GM19025 (cell line): ENCODE measurements around the gene OGA.
"Not testable (repeated sequence)": the region's sequence is repeated elsewhere in the genome, so short reads cannot be mapped to it uniquely, and the experiment has no call there.

Experiments
- ATAC-seq: cut with Tn5 transposase; IDR thresholded peaks from one replicate; pipeline ENCODE4 v1.9.1; 2021; ENCODE audit warnings: mild to moderate bottlenecking, low read depth, moderate library complexity; ENCODE audit not compliant: unreplicated experiment

OGA gene

GRCh38 chr10:101812606-101813005 lies 5.6 kb downstream of the OGA start:
- no peak for ATAC-seq

GRCh38 chr10:101807158-101807557 lies 11.1 kb downstream of the OGA start:
- ATAC-seq, result no peak

GRCh38 chr10:101803511-101803910 lies 14.7 kb downstream of the OGA start:
- ATAC-seq, result no peak

GRCh38 chr10:101797403-101798059 lies 20.7 kb downstream of the OGA start:
- ATAC-seq, result no peak

- ATAC-seq, result no peak
These were observed 24.7 kb downstream of the OGA start for GRCh38 chr10:101793526-101793925.

- no peak for ATAC-seq
These were observed 28.6 kb downstream of the OGA start for GRCh38 chr10:101789686-101790085.

GRCh38 chr10:101789231-101789630 lies 29.0 kb downstream of the OGA start:
- ATAC-seq, result not testable (repeated sequence)

- no peak for ATAC-seq
These were observed 32.4 kb downstream of the OGA start for GRCh38 chr10:101785801-101786200.

- no peak for ATAC-seq
These were observed 33.7 kb downstream of the OGA start for GRCh38 chr10:101784558-101784957.

GRCh38 chr10:101783736-101784118 lies 34.5 kb downstream of the OGA start:
- no peak for ATAC-seq

- ATAC-seq, result no peak
These were observed 35.2 kb downstream of the OGA start, which contains the start of gene NPM3 for GRCh38 chr10:101782811-101783735. TSS of gene NPM3 (minus strand) at chr10:101783446. CDS start at chr10:101783390, 56 bp downstream.

- no peak for ATAC-seq
These were observed 36.0 kb downstream of the OGA start for GRCh38 chr10:101781984-101782810.

GRCh38 chr10:101781655-101781983 lies 36.6 kb downstream of the OGA start:
- no peak for ATAC-seq

GRCh38 chr10:101780818-101781654 lies 37.2 kb downstream of the OGA start:
- ATAC-seq, result no peak

GRCh38 chr10:101780187-101780817 lies 37.9 kb downstream of the OGA start:
- ATAC-seq, result no peak

- ATAC-seq, result no peak
These were observed 38.6 kb downstream of the OGA start for GRCh38 chr10:101779544-101780186.

- no peak for ATAC-seq
These were observed 39.3 kb downstream of the OGA start for GRCh38 chr10:101778781-101779543.

GRCh38 chr10:101778151-101778780 lies 40.0 kb downstream of the OGA start:
- no peak for ATAC-seq
